NCI-H2227 (cell line): ENCODE measurements around the gene RAB8A.

Experiments
- DNase-seq: peaks from one replicate; lab custom pipeline; 2025; ENCODE audit not compliant: unreplicated experiment; lab: John Stamatoyannopoulos, UW

RAB8A gene

GRCh38 chr19:16139752-16140151, 28.1 kb downstream of the RAB8A start:
- no peak for DNase-seq

- no peak for DNase-seq
Measured at GRCh38 chr19:16141043-16141442, 29.4 kb downstream of the RAB8A start.

- DNase-seq, result no peak
Measured at GRCh38 chr19:16142032-16142580, 30.4 kb downstream of the RAB8A start.

- DNase-seq, result no peak
Measured at GRCh38 chr19:16143399-16144215, 31.9 kb downstream of the RAB8A start, which contains the start of gene HSH2D. Gene HSH2D (plus strand): TSS chr19:16143685. CDS start chr19:16148751, 5,066 bp downstream.

GRCh38 chr19:16144216-16144581, 32.5 kb downstream of the RAB8A start:
- no peak for DNase-seq

- DNase-seq, result no peak
Measured at GRCh38 chr19:16146112-16146511, 34.4 kb downstream of the RAB8A start.

- DNase-seq, result no peak
Measured at GRCh38 chr19:16148443-16149229, 36.9 kb downstream of the RAB8A start.

GRCh38 chr19:16153582-16154336, 42.1 kb downstream of the RAB8A start:
- no peak for DNase-seq

GRCh38 chr19:16154557-16154956, 42.9 kb downstream of the RAB8A start:
- no peak for DNase-seq

GRCh38 chr19:16155128-16155527, 43.4 kb downstream of the RAB8A start:
- no peak for DNase-seq

- DNase-seq, result no peak
Measured at GRCh38 chr19:16156904-16157303, 45.2 kb downstream of the RAB8A start.

- no peak for DNase-seq
Measured at GRCh38 chr19:16157601-16158000, 45.9 kb downstream of the RAB8A start.

- DNase-seq, result no peak
Measured at GRCh38 chr19:16159655-16160054, 48.0 kb downstream of the RAB8A start.

GRCh38 chr19:16160445-16160942, 48.8 kb downstream of the RAB8A start:
- DNase-seq, result no peak

- no peak for DNase-seq
Measured at GRCh38 chr19:16160943-16161560, 49.4 kb downstream of the RAB8A start.

- DNase-seq, result no peak
Measured at GRCh38 chr19:16161840-16162239, 50.2 kb downstream of the RAB8A start.

GRCh38 chr19:16164222-16164890, 52.7 kb downstream of the RAB8A start:
- DNase-seq, result no peak

- DNase-seq, result no peak
Measured at GRCh38 chr19:16166417-16166816, 54.7 kb downstream of the RAB8A start.

- DNase-seq, result no peak
Measured at GRCh38 chr19:16167055-16167454, 55.4 kb downstream of the RAB8A start.

- no peak for DNase-seq
Measured at GRCh38 chr19:16168465-16169081, 56.9 kb downstream of the RAB8A start.
